Measurements from ENCODE around the gene PPP1R26.
"Not testable (repeated sequence)": the region's sequence is repeated elsewhere in the genome, so short reads cannot be mapped to it uniquely, and the experiment has no call there.

The PPP1R26 gene, protein sequence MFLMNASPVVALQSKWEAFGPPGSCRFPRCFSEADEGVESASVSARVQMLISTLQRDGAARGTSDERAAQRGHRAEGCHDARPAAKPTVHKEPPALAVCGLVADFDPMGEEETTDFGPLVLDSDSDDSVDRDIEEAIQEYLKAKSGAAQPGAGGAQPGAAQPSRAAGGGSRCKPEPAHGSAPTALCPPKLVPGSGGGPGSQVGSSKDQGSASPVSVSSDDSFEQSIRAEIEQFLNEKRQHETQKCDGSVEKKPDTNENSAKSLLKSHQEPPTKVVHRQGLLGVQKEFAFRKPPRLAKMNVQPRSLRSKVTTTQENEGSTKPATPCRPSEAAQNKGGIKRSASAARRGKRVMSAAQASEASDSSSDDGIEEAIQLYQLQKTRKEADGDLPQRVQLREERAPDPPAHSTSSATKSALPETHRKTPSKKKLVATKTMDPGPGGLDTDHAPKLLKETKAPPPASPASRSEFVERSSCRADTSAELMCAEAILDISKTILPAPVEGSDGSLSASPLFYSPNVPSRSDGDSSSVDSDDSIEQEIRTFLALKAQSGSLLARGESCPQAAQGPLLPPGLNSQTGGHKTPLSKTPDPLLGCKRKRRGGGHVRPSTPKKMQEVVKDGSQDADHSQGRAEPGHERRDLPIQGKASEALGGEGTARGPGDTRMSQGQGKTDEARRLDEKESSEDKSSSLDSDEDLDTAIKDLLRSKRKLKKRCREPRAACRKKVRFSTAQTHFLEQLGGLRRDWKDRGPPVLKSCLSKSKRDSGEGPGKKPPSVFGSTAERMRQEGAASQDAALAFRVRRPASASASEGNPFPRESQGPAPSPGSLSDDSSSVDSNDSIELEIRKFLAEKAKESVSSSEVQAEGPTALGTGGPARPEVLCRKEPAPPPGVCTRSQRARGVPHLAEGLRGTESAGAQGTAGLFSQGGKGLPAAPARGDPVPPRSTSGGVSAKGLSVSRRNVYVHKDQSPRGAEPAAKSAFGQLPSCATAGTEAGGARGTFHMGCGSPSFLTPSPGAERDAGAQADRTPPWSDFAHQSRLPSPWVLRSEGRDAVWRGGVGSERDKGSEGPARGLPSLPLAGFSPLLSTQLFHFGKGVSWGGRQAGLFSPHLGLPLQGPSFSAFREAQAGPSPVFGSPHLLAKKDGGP (N-terminal part only)

DNA sequence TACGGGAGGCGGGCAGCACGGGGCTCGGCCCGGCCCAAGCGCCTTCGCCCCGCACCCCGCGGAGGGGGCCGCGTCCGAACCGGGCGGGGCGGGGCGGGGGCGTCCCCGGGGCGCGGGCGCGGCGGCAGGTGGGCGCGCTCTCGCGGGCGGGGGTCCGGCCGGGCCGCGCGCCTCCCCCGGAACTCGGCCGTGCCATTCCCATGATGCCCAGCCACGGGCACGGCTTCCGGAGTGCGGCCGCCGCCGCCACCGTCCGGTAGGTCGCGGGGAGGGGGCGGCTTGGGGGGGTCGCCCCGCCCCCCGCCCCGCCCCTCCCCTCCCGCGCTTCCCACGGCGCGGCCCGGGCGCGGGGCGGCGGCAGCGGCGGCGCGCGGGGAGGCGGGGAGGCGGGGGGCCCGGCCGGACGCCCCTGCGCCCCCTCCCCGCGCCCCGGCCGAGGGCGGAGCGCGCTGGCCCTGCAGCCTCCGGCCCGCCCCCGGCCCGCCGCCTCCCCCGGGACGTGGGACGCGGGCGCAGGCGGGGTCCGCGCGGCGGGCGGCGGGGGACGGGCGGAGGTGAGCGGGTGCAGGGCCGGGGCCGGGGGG lies at the start of gene PPP1R26:
Gene PPP1R26 (plus strand): TSS at position 314 of the 584 bp plus-strand sequence. CDS start 4,729 bp downstream, outside the sequence.
- DNase-seq, result no peak

DNA sequence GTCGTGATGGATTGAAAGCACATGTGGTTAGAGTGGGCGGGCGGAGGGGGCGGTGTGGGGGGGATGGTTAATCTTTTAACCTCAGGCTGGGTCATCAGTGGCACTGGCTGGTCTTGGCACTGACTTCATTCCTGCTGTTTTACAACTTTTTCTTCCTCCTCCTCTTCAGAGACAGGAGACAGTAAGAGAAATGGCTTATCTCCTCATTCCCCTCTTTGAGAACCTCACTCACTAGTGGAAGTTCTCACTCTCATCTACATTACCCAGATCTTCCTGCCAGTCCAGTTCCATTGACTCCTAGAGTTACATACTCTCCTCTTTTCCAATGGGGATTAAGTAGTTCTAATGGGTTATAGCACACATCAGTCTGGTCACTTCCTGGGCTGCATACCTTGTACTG lies 42.3 kb upstream of the PPP1R26 start:
- no peak for DNase-seq

DNA sequence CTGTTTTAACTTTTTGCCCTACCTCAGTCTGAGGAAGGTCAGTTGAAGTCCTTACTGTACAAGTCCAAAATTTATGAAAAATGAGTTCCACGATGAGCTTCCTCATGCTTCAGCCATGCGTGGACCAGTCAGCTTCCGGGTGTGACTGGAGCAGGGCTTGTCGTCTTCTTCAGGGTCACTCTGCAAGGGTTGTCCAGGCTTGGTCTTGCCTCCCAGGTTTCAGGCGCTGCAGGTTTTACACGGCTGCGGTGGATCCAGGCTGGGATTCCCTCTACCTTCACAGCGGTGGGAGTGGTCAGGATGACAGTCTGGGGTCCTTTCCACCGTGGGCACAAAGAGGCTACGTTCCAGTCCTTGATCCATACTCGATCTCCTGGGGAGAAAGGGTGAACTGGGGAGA lies 41.9 kb upstream of the PPP1R26 start:
- DNase-seq, result not testable (repeated sequence)

DNA sequence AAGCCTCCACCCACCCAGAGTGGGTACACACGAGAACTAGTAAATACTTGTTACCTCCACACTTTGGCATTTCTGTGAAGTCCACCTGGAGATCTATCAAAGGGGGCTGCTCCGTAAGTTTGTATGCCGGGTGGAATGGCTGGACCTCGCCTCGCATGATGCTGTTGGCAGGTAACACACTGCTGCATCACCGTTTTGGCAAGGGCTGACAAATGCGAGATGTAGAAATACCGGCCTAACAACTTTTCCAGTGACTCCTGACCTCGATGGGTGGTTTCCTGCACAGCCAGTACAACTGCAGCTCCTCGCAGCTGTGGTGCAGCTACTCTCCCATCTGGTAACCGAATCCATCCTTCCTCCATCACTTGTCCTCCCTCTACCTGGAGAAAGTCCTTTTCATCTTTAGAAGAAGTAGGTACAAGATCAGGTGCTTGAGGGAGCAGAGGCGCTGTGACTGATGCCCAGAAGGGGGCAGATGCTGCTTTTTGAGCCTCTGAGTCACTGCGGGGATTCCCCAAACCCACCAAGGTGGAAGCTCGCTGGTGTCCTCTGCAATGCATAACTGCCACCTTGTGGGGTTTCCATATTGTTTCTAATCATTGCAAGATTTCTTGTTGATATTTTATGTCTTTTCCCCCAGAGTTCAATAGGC lies 40.9 kb upstream of the PPP1R26 start:
- peak; percentile 63 to 70 for DNase-seq

DNA sequence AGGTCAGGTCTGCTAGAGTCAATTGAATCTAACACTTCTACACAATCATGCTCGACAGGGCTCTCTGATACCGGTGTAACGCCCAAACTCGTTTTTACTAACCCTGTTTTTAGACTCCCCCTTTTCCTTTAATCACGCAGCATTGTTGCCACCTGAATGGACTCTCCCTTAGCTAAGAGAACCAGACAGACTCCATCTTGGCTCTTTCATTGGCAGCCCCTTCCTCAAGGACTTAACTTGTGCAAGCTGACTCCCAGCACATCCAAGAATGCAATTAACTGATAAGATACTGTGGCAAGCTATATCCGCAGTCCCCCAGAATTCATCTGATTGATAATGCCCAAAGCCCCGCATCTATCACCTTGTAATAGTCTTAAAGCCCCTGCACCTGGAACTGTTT lies 40.1 kb upstream of the PPP1R26 start:
- DNase-seq, result not testable (repeated sequence)

DNA sequence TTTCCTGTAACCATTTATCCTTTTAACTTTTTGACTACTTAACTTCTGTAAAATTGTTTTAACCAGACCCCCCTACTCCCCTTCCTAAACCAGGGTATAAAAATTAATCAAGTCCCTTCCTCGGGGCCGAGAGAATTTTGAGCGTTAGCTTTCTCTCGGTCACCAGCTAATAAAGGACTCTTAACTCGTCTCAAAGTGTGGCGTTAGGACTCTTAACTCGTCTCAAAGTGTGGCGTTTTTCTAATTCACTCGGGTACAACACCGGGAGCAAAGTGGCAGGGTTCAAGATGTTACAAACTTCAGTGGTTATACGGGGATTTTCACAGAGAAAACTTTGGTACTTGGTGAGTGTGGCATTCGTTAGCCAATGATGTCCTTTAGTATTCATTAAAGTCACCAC lies 39.7 kb upstream of the PPP1R26 start:
- no peak for DNase-seq

DNA sequence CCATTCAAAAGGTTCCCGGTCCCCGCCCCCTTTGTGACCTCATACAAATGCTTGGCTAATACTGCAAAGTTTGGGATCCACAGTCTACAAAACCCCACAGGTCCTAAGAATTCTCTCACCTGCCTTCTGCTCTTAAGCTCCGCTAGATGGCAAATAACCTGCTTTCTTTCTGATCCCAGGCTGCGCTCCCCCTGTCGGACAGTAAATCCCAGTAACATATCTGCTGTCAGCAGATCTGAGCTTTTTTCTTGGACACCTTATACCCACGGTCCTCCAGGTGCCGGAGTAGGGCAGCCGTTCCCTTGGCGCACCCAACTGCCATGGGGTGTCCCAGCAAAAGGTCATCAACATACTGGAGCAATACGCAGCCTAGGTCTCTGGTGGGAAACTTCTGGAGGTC lies 39.0 kb upstream of the PPP1R26 start:
- DNase-seq, result no peak

DNA sequence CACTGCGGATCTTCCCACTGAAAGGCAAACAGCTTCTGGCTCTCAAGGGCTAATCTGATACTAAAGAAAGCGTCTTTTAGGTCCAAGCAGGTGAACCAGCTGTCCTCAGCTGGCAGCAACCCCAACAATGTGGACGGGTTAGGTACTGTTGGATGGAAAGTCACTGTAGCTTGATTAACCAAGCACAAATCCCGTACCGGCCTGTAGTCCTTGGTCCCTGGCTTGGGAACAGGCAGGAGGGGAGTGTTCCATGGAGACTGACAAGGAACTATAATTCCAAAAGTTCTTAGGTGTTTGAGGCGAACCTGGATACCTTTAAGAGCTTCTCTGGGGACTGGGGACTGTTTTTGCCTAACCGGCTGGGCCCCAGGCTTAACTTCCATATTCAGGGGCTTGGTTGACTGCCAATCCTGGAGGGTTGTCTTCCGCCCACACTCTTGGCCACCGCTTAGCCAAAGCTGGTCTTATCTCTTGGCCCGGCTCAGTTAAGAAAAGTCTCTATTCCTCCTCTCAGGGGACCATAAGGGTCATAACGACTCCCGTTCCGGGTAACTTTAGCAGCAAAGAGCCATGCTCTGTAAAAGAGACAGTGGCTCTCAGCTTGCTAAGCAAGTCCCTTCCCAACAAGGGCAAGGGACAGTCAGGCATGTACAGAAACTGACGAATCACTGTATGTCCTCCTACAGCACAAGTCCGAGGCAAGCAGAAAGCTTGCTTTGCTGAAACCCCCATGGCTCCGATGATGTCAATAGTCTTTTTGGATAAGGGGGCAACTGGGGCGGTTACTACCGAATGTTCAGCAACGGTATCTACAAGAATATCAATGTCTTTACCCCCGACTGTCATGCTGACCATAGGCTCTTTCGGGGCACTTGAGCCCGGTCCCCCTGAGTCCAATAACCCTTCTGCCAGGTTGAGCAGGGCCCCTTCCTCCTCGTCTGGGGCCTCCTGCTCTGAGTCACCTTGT lies 38.2 kb upstream of the PPP1R26 start:
- not testable (repeated sequence) for DNase-seq

DNA sequence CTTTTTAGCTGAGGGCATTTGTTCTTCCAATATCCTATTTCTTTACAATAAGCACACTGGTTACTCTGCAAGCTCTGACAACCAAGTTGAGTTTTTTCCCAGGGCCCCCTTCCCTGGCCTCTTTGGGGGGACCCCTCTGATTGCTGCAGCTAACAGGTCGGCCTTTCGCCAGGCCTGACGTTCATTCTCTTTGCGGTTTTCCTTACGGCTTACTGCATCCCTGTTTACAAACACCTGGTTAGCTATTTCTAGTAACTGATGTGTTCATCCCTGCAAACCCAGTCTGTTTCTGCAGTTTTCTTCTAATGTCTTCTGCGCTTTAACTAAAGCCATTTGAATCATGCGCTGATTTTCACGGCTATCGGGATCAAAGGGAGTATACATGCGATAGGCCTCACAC lies 37.5 kb upstream of the PPP1R26 start:
- no peak for DNase-seq

DNA sequence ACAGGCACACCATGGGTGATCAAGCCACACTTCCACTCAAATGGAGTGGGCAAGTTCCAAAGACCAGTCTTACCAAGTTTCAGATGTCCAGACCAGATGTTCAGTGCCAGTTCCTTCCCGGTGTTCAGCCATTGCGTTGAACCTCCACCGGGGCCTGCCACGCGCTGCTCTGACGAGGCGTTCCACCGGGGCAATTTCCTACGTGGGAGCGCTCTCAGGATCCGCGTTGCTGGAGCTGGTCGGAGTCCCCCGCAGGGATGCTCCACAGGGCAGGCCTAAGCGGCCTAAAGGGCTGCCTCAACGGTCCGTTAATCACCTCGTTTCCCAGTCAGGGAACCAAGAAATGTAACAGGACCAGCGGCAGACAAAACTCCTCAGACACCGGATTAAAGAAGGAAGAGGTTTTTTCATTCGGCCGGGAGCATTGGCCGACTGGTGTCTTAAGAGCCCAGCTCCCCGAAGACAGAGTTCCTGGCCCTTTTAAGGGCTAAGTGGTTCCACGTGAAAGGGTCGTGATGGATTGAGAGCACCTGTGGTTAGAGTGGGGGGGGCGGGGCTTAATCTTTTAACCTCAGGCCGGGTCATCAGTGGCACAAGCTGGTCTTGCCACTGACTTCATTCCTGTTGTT lies 35.7 kb upstream of the PPP1R26 start:
- DNase-seq, result no peak

DNA sequence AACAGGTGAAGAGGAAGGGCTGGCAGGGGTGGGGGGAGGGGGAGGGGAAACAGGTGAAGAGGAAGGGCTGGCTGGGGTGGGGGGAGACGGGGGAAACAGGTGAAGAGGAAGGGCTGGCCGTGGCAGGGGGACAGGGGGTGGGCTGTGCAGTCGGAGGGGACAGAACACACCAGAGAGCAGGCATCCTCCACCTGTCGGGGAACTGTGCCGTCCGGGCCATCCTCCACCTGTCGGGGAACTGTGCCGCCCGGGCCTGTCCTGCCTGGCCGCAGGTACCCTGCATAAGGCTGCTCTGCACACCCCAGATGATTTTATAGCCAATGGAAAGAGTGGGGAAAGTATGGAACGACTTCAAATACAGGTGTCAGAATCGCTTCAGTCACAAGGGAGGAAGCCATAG lies 32.5 kb upstream of the PPP1R26 start:
- DNase-seq, result no peak

DNA sequence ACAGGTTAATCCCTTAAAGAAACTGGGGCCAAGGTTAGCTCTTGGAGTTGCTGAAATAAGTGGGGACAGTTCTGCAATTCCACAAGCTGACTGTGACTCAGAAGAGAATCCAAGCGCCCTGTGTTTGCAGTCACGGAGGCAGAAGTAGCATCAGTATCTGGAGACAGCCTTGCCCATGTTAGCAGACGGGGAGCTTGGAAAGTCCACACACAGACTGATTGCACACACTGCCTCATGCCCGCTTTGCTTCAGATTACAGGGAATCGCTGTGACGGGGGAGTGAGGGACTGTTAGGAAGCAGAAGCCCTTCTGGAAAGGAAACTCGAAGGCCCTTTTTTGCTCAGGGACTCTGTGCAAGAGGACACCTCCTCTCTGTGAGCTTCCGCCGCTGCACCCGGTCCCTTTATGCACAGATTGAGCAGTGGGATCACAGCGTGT lies 30.9 kb upstream of the PPP1R26 start:
- no peak for DNase-seq

DNA sequence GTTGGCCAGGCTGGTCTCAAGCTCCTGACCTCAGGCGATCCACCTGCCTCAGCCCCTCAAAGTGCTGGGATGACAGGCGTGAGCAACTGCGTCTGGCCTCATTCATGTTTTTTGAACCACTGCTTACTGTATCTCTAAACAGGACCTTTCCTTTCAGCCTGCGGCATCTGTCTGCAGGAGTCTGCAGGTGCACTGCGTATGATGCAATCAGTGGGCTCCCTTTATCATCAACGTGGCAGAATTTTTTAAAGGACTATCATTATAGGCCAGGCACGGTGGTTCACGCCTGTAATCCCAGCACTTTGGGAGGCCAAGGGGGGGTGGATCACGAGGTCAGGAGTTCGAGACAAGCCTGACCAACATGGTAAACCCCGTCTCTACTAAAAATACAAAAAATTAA lies 30.1 kb upstream of the PPP1R26 start:
- DNase-seq, result not testable (repeated sequence)

DNA sequence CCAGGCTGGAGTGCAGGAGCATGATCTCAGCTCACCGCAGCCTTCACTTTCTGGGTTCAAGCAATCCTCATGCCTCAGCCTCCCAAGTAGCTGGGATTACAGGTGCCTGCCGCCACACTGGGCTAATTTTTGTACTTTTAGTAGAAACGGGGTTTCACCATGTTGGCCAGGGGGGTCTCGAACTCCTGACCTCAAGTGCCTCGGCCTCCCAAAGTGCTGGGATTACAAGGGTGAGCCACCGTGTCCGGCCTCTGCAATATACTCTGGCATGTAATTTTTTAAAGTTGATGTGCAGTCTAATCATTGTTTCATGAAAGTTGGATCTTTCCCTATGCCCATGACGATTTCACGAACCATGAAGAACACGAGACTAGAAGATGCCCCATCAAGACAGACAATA lies 28.6 kb upstream of the PPP1R26 start:
- DNase-seq, result no peak

DNA sequence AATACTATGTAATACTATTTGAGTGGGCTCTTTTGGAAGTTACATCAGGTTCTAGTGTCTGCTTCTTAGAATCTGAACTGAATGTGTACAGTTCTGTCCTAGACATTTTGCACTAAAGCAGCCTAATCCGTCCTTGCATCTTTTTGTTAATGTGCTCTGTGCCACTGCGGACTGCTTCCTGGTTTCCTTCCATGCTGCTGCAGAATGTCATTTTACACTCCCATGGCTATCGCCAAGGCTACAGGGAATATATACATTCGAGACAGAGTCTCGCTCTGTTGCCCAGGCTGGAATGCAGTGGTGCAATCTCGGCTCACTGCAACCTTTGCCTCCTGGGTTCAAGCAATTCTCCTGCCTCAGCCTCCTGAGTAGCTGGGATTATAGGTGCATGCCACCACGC lies 27.7 kb upstream of the PPP1R26 start:
- DNase-seq, result not testable (repeated sequence)

DNA sequence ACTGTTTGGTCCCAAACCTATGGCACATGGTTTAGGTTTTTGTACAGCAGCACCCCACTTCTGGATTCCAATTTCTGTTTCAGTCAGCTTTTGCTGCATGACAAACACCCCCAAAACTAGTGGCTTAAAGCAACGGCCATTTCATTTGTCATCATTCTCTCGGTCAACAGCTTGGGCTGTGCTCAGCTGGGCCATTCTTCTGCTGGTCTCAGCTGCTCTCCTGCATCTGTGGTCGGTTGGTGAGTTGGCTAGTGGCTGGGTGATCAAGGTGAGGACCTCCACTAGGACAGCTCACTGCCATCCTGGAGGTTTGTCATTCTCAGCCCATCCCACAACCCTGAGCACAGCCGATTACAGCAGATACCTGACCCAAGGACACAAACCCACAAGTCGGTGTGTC lies 24.8 kb upstream of the PPP1R26 start:
- no peak for DNase-seq

DNA sequence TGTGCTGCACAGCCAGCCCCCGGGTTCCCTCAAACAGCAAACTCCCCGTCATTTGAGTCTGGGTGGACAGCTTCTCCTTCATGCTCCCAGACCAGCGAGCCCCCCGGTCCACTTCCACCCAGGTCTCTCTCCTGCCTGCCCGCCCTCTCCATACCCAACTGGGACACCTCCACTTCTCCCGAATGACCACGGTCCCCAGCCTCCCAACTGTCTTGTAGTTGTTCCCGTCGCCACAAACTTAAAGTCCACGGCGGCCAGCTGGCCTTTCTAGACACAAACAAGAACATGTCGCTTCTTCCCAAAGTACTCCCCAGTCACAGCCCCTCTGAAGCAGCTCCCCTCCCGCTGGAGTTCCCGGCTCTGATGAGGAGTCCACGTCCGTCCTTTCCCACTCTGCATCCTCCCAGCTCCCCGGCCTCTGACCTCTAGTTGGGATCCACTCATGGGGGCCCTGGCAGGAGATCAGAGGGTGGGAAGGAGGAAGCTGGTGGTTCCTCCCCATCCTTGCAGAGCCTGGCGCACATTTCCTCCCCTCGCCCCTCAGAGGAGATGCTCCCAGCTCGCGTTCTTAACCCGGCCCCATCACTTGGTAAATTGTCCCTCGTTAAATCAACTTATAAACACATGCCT lies 24.1 kb upstream of the PPP1R26 start:
- DNase-seq, result no peak

DNA sequence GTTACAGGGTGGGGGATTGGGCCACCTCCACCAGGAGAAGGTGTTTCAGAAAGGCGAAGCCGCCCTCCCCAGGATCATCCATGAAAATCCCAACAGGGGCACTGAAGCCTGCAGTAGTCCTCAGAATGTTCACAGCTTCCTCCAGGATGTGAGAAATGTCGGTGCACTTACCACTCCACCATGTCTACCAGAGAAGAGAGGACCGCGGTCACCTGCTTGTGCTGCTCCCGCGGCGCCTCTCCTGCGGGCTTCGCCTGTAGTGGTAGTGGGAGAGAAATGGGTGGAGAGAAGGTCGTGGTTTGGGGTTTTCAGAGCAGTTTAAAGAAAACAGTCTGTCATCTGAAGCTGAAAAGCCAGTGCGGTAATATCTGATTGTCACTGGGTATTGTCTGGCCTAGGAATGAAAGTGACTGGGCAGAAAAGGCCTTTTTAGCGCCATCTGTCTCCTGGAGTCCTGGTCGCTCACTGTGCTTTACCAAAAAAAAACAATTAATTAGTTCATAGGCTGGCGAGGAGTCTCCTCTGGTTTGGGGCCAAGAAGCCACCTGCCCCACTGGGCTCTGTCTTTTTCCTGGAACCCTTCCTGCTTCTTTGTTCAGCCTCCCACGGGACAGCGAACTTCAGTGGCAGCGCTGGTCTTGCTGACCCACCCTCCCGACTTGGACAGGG lies 23.0 kb upstream of the PPP1R26 start:
- DNase-seq, result no peak

DNA sequence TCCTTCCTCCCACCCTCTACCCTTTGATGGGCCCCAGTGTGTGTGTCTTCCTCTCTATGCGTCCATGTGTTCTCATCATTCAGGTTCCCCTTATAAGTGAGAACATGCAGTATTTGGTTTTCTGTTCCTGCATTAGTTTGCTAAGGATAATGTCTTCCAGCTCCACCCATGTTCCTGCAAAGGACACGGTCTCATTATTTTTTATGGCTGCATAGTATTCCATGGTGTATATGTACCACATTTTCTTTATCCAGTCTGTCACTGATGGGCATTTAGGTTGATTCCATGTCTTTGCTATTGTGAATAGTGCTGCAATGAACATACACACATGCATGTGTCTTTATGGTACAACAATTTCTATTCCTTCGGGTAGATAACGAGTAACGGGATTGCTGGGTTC lies 21.1 kb upstream of the PPP1R26 start:
- not testable (repeated sequence) for DNase-seq

DNA sequence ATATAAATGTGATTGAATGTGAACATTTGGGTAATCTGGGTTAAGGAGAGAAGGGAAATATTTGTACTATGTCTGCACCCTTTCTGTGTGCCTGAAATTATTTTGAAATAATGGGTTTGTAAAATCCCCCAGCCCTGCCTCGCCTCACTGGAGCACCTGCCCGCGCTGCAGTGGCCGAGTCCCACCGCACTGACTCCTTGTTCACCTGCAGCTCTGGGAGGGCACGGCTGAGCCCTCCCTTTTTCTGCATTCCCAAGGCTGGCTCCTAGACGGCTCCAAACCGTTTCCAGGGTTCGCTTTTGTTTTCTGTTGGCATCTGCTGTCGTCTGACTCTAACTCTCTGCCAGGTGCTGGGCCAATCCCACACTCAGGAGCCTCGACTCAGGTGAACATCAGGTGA lies 17.6 kb upstream of the PPP1R26 start:
- no peak for DNase-seq
